Heart left ventricle (tissue), 13 donors: ENCODE results near the gene PTPRU.
"Not testable (repeated sequence)": the region's sequence is repeated elsewhere in the genome, so short reads cannot be mapped to it uniquely, and the experiment has no call there.

Experiments
- POLR2A ChIP-seq, 2 donors: fragments of 450-650 bp; IDR thresholded peaks; one replicate each; pipeline ENCODE4 v1.6.1; 2017; ENCODE audit warnings: antibody characterized with exemption in 2 of 2, mild to moderate bottlenecking in 2 of 2, moderate library complexity in 2 of 2
- TF ChIP-seq, protein P1 (sequence below), 12 donors: fragments of 200-600 bp; sonication (generic) in 4 of 12; IDR thresholded peaks; one replicate each; pipeline versions ENCODE4 v1.5.0 to v1.8.0; 2018 to 2022; ENCODE audit warnings: antibody characterized with exemption in 12 of 12, mild to moderate bottlenecking in 5 of 12
- donor health status: ischemic (EF 13 %, LVEDD 7.1; RV severe dilation, severe dysfunction).
- donor health status: DM: no; HTN: yes; CAD: no.
- donor health status: DM: no; HTN: no; CAD: no.
- donor health status: ischemic (EF 25% LVEDD 6.9; RV normal size, moderate dysfunction).
- donor health status: ischemic (EF 25% LVEDD 5.7; RV mildly dilated, moderate dysfunction).
- donor health status: ischemic (EF 35%, LVEDD 5.7; RV mildly dilated, moderate dysfunction).
- donor health status: nonischemic (EF 11% LVEDD 7.7; RV severe dilation, severe dysfunction).
- donor health status: DM: yes; HTN: yes; CAD: no.
- donor health status: PGD.
- donor health status: ischemic (EF 29% LVEDD 5.4; RV normal size, mild dysfunction).
- donor health status: nonischemic (EF 23%, LVEDD 6.1; RV moderate dilation, normal function).

GRCh38 chr1:29314685-29315084 lies 78.4 kb downstream of the PTPRU start:
- TF ChIP-seq, protein P1, sequence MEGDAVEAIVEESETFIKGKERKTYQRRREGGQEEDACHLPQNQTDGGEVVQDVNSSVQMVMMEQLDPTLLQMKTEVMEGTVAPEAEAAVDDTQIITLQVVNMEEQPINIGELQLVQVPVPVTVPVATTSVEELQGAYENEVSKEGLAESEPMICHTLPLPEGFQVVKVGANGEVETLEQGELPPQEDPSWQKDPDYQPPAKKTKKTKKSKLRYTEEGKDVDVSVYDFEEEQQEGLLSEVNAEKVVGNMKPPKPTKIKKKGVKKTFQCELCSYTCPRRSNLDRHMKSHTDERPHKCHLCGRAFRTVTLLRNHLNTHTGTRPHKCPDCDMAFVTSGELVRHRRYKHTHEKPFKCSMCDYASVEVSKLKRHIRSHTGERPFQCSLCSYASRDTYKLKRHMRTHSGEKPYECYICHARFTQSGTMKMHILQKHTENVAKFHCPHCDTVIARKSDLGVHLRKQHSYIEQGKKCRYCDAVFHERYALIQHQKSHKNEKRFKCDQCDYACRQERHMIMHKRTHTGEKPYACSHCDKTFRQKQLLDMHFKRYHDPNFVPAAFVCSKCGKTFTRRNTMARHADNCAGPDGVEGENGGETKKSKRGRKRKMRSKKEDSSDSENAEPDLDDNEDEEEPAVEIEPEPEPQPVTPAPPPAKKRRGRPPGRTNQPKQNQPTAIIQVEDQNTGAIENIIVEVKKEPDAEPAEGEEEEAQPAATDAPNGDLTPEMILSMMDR (IDR thresholded peaks at IDR 0.05) = not testable (repeated sequence)
- TF ChIP-seq POLR2A (IDR thresholded peaks at IDR 0.05) = not testable (repeated sequence)
